Left lobe of liver (tissue), 2 donors: ENCODE measurements around the gene PTPRR. TPM values are rescaled to one million over a fixed set of nuclear protein-coding genes. Genes with fewer than 3 reads are reported as not detected.

Experiments used
- ATAC-seq: fragments of 200-7000 bp; cut with Tn5 transposase; one replicate; pipeline ENCODE4 v1.9.1; 2020; ENCODE audit warnings: mild to moderate bottlenecking, moderate library complexity
- DNase-seq: peaks from one replicate; pipeline ENCODE4 v3.0.0-alpha.2; 2020; ENCODE audit warnings: low spot score
- total RNA-seq: library from RNA; stranded (reverse); gene quantifications from one replicate; pipeline ENCODE4 v1.2.1, GENCODE V29; 2021
- donor health status: DM: no; HTN: no; CAD: no; lungs with moderate emphysema.
- donor health status: DM: no; HTN: yes; CAD: no.

Gene PTPRR
- total RNA-seq, 1 donor from 2014 or later = not detected

GRCh38 chr12:70918321-70918720 lies 2.2 kb downstream of the PTPRR start:
- ATAC-seq = no peak
- DNase-seq = no peak

- DNase-seq = no peak
- no peak for ATAC-seq
Observed at GRCh38 chr12:70910666-70911065, 9.9 kb downstream of the PTPRR start.

- DNase-seq (no peak), ATAC-seq (no peak)
Observed at GRCh38 chr12:70908978-70909377, 11.6 kb downstream of the PTPRR start.

GRCh38 chr12:70907412-70907811 lies 13.1 kb downstream of the PTPRR start:
- no peak for DNase-seq
- no peak for ATAC-seq

GRCh38 chr12:70895956-70896355 lies 24.6 kb downstream of the PTPRR start:
- no peak for ATAC-seq
- DNase-seq = no peak

- no peak for ATAC-seq
- DNase-seq = no peak
Observed at GRCh38 chr12:70892593-70892992, 27.9 kb downstream of the PTPRR start.

- DNase-seq (no peak), ATAC-seq (no peak)
Observed at GRCh38 chr12:70890895-70891832, 29.4 kb downstream of the PTPRR start.

GRCh38 chr12:70885956-70886355 lies 34.6 kb downstream of the PTPRR start:
- DNase-seq = no peak
- ATAC-seq = no peak

- DNase-seq = no peak
- no peak for ATAC-seq
Observed at GRCh38 chr12:70883855-70884254, 36.7 kb downstream of the PTPRR start.

GRCh38 chr12:70880744-70881143 lies 39.8 kb downstream of the PTPRR start:
- ATAC-seq (no peak), DNase-seq (no peak)

GRCh38 chr12:70876952-70877351 lies 43.6 kb downstream of the PTPRR start:
- ATAC-seq (no peak), DNase-seq (no peak)

- no peak for ATAC-seq
- no peak for DNase-seq
Observed at GRCh38 chr12:70875628-70876027, 44.9 kb downstream of the PTPRR start.

- DNase-seq (no peak), ATAC-seq (no peak)
Observed at GRCh38 chr12:70854881-70855568, 65.5 kb downstream of the PTPRR start.

GRCh38 chr12:70854138-70854537 lies 66.4 kb downstream of the PTPRR start:
- no peak for ATAC-seq
- DNase-seq = no peak

GRCh38 chr12:70853326-70853725 lies 67.2 kb downstream of the PTPRR start:
- ATAC-seq (peak; percentile 85), DNase-seq (peak; percentile 54)

- peak; percentile 41 for ATAC-seq
Observed at GRCh38 chr12:70852416-70853150, 68.0 kb downstream of the PTPRR start.

GRCh38 chr12:70849265-70849960 lies 71.1 kb downstream of the PTPRR start:
- no peak for DNase-seq
- peak; percentile 48 for ATAC-seq

More at GRCh38 chr12:70852416-70853150, 68.0 kb downstream of the PTPRR start:
- DNase-seq = no peak

GRCh38 chr12:70847871-70848270 lies 72.7 kb downstream of the PTPRR start:
- DNase-seq (no peak), ATAC-seq (no peak)

GRCh38 chr12:70845268-70845667 lies 75.3 kb downstream of the PTPRR start:
- ATAC-seq = no peak
- no peak for DNase-seq

GRCh38 chr12:70843363-70843762 lies 77.2 kb downstream of the PTPRR start:
- DNase-seq (no peak), ATAC-seq (no peak)

GRCh38 chr12:70842942-70843341 lies 77.6 kb downstream of the PTPRR start:
- ATAC-seq = no peak
- DNase-seq = no peak
